GM21447 (cell line): ENCODE data around the gene CDCA3.
"Not testable (repeated sequence)": the region's sequence is repeated elsewhere in the genome, so short reads cannot be mapped to it uniquely, and the experiment has no call there.

Experiments
- ATAC-seq: cut with Tn5 transposase; IDR thresholded peaks from one replicate; pipeline ENCODE4 v1.9.1; 2021; ENCODE audit not compliant: unreplicated experiment

CDCA3 gene

DNA sequence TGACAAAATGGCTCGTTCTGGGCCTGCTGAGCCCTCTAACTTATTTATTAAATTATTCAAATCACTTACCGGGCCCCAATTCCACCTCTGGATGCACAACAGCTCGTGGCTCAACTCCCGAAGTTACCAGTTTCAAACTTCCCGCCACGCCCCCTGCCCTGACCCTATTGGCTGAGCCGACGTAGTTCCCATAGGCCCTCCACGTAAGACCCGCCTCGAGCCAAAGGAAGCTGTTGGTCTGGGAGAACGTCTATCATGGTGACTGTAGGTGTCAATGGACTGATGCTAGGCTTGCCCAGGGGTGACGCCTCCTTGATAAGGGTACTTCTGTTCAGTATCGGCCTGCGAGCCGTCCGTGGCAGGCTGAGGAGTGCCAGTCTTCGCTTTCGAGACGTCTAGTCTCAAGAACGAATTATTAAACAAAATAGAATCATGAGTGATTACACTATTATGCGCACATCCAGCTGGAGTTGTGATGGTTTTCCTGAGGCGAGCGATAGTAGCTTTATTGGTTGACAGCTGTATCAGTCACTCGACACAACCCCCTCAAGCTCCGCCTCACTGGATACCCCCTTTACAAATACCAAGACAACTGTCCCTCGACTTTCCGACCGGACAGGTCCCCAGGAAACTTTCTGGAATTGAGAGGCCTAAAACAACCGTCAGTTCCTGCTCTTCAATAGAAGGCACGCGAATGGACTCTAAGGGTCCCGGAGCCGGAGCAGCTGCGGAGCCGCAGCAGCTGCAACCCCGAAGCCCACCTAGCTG, at the start of gene CDCA3:
TSS of gene CDCA3 (minus strand) at position 134 of the 768 bp plus-strand sequence. CDS start 334 bp downstream, outside the sequence.
- peak; percentile 55 for ATAC-seq

DNA sequence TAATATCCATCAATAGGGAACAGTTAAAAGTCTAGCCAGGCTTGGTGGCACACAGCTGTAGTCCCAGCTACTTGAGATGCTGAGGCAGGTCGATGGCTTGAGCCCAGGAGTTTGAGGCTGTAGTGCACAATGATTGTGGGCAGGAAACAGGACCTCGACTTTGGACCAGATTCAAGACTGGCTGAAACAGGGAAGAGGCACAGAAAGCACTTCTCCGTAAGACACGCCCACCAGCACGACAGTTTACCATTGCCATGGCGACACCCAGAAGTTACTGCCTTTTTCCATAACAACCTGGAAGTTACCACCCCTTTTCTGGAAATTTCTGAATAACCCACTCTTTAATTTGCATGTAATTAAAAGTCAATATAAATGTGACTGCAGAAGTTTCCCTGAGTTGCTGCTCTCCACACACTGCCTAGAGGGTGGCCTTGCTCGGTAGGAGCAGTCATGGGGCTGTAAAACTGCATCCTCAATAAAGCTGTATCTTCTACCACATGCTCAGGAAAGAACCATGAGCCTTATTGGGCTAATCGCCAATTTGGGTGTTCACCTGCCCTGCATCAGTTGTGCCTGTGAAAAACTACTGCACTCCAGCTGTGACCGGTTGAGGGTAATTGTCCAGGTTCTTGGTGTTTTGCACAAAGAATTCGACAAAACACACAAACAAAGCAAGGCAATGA, 48.9 kb upstream of the CDCA3 start:
- ATAC-seq = no peak

DNA sequence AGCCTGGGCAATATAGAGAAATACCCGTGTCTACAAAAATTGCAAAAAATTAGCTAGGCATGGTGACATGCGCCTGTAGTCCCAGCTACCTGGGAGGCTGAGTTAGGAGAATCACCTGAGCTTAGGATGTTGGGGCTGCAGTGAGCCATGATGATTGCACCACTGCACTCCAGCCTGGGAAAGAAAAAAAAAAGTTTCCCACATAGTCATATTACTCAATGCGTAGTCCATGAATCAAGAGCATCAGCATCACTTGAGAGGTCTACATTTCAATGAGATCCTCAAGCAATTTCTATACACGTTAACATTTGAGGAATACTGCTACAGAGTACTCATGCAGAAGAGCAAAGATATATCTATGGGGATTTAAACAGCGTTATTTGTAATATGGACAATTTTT, 48.3 kb upstream of the CDCA3 start:
- no peak for ATAC-seq

DNA sequence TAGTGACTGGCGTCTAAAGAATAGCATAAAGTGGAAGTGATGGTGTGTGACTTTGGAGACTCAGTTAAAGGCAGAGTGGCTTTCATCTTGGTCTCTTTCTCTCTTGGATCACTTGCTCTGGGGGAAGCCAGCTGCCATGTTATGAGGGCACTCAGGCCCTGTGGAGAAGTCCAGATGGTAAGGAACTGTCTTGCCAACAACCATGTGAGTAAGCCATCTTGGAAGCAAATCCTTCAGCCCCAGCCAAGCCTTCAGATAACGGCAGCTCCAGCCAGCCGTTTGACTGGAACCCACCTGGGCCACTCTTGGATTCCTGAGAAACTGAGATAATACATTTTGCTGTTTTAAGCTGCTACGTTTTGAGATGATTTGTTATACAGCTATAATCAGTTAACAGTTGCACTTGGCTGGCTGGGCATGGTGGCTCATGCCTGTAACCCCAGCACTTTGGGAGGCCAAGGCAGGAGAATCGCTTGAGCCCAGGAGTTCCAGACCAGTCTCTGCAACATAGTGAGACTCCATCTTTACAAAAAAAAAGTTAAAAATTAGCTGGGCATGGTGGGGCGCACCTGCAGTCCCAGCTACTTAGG, 45.9 kb upstream of the CDCA3 start:
- ATAC-seq = no peak

- ATAC-seq = no peak
Measured at GRCh38 chr12:6894321-6894720, 43.2 kb upstream of the CDCA3 start.

- not testable (repeated sequence) for ATAC-seq
Measured at GRCh38 chr12:6892683-6893082, 41.6 kb upstream of the CDCA3 start.

GRCh38 chr12:6891646-6892001, 40.5 kb upstream of the CDCA3 start:
- ATAC-seq = no peak

DNA sequence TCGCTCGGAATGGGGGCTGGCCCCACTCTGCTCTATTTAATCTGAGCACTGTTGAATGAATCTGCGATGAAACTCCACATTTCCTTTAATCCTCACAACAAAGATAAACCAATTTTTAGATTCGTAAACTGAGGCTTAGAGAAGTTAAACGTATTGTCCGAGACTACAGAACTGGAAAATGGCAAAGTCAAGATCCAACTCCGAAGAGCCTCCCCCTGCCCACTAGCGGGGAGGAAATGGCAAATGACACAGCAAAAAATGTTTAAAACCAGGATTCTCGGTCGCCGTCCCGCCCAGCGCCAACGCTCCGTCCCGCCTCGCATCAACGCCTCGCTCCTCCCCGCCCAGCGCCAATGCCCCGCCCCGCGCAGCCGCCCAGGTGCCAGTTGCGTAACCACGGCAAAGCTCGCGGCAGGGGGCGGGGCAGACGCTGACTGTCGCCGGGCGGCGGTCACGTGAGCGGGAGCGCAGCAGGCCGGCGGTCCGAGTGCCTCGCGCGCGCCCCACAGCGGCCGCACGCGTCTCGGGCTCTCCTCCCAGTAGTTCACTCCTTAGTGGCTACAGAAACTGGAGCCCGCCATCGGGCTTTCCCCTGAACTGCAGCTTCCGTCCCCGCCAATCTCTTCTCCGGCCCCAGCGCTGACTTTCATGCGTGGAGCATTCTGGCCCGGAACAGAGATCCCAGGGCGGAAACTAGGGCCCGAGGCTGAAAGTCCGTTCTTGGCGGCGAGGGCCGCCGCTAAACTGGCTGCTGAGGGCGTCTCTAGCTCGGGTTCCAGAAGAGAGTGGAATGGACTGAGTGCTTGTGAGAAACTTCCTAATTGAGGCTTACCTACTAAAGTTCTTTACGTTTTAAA, 39.9 kb upstream of the CDCA3 start:
- ATAC-seq = peak; percentile 92

GRCh38 chr12:6889775-6890573, 38.9 kb upstream of the CDCA3 start:
- not testable (repeated sequence) for ATAC-seq

DNA sequence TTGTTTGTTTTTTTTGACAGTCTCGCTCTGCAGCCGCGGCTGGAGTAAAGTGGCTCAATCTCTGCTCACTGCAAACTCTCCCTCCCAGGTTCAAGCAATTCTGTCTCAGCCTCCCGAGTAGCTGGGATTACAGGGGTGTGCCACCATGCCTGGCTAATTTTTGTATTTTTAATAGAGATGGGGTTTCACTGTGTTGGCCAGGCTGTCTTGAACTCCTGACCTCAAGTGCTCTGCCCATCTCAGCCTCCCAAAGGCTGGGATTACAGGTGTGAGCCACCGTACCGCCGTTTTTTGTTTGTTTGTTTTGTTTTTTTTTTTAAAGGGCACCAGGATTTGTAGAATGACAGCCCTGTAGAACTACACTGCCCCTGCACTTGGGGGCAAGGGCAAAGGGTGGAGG, 37.7 kb upstream of the CDCA3 start:
- not testable (repeated sequence) for ATAC-seq

DNA sequence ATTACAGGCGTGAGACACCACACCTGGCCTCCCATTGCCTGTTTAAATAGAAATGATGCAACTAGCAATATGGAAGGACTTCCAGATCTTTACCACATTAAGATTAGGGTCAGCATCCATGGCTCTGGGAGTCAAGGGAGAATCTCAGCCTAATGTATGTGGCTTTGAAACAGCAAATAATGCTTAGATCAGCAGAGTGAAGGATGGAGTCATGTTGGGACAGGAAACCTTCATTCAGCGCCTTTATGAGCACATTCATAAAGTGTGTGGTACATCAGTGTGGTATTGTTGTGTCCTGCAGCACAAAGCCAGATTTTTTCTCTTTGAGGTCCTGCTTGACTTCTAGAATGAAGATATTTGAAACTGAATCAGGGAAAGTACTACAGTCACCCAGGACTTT, 37.3 kb upstream of the CDCA3 start:
- ATAC-seq = no peak

- ATAC-seq = no peak
Measured at GRCh38 chr12:6887460-6887859, 36.4 kb upstream of the CDCA3 start.

GRCh38 chr12:6886206-6886999, 35.3 kb upstream of the CDCA3 start:
- not testable (repeated sequence) for ATAC-seq

- no peak for ATAC-seq
Measured at GRCh38 chr12:6884539-6884938, 33.5 kb upstream of the CDCA3 start.

DNA sequence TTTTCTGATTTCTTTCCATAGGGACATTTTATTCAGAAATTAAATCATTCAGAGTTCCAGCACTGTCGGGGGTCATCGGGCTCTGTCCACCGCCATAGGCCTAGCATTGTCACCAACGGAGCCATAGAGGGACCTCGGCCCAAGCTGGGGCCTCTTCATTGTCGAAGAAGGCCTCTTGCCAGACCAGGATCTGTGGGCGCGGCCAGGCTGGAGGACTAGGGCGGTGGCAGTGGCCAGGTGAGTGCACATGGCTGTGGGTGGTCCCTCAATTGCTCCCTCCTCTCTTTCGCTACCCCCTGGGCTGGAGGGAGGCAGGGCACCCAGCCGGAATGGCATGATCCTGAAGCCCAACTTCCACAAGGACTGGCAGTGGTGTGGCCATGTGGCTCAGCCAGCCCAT, 32.6 kb upstream of the CDCA3 start:
- no peak for ATAC-seq

DNA sequence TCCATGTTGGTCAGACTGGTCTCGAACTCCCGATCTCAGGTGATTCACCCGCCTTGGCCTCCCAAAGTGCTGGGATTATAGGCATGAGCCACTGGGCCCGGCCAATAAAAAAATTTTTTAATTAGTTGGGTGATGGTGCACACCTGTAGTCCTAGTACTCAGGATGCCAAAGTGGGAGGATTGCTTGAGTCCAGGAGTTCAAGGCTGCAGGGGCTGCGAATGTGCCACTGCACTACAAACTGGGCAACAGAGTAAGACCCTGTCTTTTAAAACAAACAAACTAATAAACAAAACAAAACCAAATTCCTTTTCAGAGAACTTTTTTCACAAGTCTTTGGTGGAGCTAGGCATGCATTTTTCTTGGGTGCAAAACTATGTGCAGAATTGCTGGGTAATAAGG, 32.2 kb upstream of the CDCA3 start:
- ATAC-seq = no peak

GRCh38 chr12:6879824-6880223, 28.7 kb upstream of the CDCA3 start:
- not testable (repeated sequence) for ATAC-seq

GRCh38 chr12:6874015-6874368, 22.9 kb upstream of the CDCA3 start:
- not testable (repeated sequence) for ATAC-seq

DNA sequence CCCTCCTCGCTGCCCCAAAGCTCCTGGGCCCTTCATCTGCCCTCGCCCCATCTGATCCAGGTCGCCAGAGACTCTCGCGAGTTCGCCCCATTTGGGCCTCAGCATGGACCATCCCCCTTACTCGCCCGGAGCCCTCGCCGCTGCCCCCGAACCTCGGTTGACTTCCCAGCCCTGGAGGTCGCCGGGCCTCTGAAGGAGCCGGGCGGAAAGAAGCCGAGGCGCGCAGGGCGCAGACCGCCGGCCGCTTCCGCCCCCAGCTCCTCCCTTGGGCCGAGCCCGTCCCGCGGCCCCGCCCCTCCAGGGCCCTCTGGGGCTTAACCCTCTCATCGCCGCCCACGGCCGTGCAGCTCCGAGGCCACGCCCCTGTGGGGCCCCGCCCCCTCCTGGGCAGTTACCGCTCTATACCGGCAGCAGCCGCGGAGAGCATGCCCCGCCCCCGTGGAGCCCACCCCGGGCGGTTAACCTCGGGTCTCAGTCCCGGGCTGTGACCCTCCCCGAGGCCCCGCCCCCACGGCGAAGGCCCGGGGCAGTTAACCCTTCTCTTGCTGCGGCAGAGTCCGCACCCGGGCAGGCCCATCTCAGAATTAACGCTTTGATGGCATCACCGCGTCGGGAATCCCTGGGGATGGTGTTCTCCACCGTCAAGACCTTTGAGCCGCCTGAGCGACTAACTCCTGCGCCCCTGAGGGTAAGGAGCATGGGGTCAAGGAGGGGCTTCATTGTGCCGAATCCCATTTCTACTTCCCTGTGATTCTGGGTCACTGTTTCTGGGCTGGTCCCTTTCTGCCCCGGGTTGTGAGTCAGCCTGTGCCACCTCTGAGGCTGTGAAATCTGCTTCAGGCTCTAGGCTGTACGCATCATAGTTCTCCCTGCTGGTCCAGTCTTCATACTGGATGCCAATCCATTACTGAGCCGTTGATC, 22.3 kb upstream of the CDCA3 start, which contains the start of gene SPSB2:
TSS of gene SPSB2 (minus strand) at position 210 of the 921 bp plus-strand sequence. CDS start 402 bp downstream, outside the sequence.
- ATAC-seq = peak; percentile 50
